GM13976 (cell line): ENCODE measurements around the gene MARCHF11.
A peak's percentile ranks its signal among the peaks of the same experiment; 100 is the strongest.

Experiments
- DNase-seq: peaks from one replicate; pipeline ENCODE4 v3.0.0; 2012; ENCODE audit warnings: low spot score
- in situ Hi-C: fragments of 300-500 bp; cut with MboI; formaldehyde crosslinking; loops from one replicate; pipeline ENCODE4 v1.12.0; 2022; ENCODE audit warnings: low sequenced_read_pairs, mixed read lengths, inconsistent platforms; ENCODE audit not compliant: unreplicated experiment
- TF ChIP-seq, protein P1 (sequence below): IDR thresholded peaks from 2 replicates; pipeline ENCODE4 v1.5.1; 2012; ENCODE audit warnings: borderline replicate concordance, mild to moderate bottlenecking; ENCODE audit not compliant: insufficient read depth; ENCODE audit errors: extremely low read depth, missing control alignments, control extremely low read depth

Gene MARCHF11

GRCh38 chr5:16169550-16169949, 10.0 kb downstream of the MARCHF11 start:
- DNase-seq, result no peak
- in situ Hi-C loops, result loop anchor here (25.0 kb wide), 1 partner anchor 393 kb away; no protein-coding TSS in a partner anchor
- TF ChIP-seq, protein P1, sequence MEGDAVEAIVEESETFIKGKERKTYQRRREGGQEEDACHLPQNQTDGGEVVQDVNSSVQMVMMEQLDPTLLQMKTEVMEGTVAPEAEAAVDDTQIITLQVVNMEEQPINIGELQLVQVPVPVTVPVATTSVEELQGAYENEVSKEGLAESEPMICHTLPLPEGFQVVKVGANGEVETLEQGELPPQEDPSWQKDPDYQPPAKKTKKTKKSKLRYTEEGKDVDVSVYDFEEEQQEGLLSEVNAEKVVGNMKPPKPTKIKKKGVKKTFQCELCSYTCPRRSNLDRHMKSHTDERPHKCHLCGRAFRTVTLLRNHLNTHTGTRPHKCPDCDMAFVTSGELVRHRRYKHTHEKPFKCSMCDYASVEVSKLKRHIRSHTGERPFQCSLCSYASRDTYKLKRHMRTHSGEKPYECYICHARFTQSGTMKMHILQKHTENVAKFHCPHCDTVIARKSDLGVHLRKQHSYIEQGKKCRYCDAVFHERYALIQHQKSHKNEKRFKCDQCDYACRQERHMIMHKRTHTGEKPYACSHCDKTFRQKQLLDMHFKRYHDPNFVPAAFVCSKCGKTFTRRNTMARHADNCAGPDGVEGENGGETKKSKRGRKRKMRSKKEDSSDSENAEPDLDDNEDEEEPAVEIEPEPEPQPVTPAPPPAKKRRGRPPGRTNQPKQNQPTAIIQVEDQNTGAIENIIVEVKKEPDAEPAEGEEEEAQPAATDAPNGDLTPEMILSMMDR, result no peak

DNA sequence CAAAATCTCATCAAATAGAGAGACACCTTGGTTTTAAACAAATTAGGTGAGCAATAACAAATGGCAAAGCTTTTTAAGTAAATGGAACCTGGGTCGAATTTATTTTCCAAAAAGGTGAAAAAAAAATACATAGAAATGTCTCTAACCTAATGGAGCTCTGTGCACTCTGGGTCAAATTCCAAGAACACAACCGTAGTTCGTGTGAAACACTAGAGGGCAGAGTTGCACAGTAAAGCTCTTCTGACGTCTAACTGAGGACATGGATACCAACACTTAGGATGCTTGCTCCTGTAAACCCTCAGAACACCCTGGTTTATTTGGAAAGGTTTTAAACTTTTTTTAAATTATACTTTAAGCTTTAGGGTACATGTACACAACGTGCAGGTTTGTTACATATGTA, 18.9 kb downstream of the MARCHF11 start:
- in situ Hi-C loops, result loop anchor here (25.0 kb wide), 1 partner anchor 402 kb away; no protein-coding TSS in a partner anchor
- TF ChIP-seq, protein P1, result peak; percentile 75
- peak; percentile 26 for DNase-seq

- no peak for DNase-seq
- in situ Hi-C loops, result loop anchor here (10.0 to 25.0 kb wide), 2 partner anchors 295 to 403 kb away; no protein-coding TSS in a partner anchor
- TF ChIP-seq, protein P1, result no peak
These were observed 20.0 kb downstream of the MARCHF11 start for GRCh38 chr5:16159636-16160035.

GRCh38 chr5:16156152-16156551, 23.4 kb downstream of the MARCHF11 start:
- TF ChIP-seq, protein P1, result no peak
- in situ Hi-C loops, result loop anchor here (10.0 to 25.0 kb wide), 2 partner anchors 299 to 406 kb away; no protein-coding TSS in a partner anchor
- DNase-seq, result no peak

- DNase-seq, result no peak
- TF ChIP-seq, protein P1, result no peak
- in situ Hi-C loops, result loop anchor here (10.0 to 25.0 kb wide), 2 partner anchors 302 to 409 kb away; no protein-coding TSS in a partner anchor
These were observed 26.7 kb downstream of the MARCHF11 start for GRCh38 chr5:16152601-16153568.

DNA sequence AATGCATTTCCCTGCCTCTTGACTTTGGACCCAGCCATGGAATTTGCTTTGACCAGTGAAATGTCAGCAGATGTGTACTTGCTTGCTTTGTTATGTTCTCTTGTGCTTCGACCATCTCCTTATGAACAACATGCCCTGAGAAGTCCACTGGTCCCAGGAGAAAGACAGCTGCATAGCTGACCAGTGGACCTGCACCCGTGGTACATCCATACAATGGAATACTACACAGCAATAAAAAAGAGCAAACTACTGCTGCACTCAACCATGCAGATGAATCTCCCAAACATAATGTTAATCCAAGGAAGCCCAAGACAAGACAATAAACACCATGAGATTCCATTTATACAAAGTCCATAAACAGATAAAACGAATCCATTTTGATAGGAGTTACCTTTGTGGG, 30.0 kb downstream of the MARCHF11 start:
- DNase-seq, result no peak
- in situ Hi-C loops, result loop anchor here (10.0 to 25.0 kb wide), 2 partner anchors 305 to 413 kb away; no protein-coding TSS in a partner anchor
- TF ChIP-seq, protein P1, result no peak
